Stomach (tissue), 9 donors: Measurements from ENCODE around the gene CTNND2. TPM values are rescaled to one million over a fixed set of nuclear protein-coding genes. Genes with fewer than 3 reads are reported as not detected.

Source experiments
- DNase-seq, 2 donors: peaks; one replicate each; pipeline versions ENCODE4 v3.0.0 to v3.0.0-alpha.2; 2013 to 2019
- H3K27ac ChIP-seq, 5 donors: fragments of 200-600 bp in 4 of 5; sonication (generic) in 4 of 5; one replicate each; pipeline ENCODE4 v1.5.1; 2013 to 2019; ENCODE audit warnings: mild to moderate bottlenecking in 1 of 5, moderate library complexity in 1 of 5
- H3K27me3 ChIP-seq, 3 donors: fragments of 200-600 bp; sonication (generic); one replicate each; pipeline ENCODE4 v1.5.1; 2017 to 2019; ENCODE audit warnings: mixed run types in 1 of 3
- H3K36me3 ChIP-seq, 4 donors: fragments of 200-600 bp; sonication (generic); 1 replicate in 3 of 4; 2 replicates in 1 of 4; pipeline ENCODE4 v1.5.1; 2016 to 2019
- H3K4me1 ChIP-seq, 4 donors: fragments of 200-600 bp; sonication (generic); one replicate each; pipeline ENCODE4 v1.5.1; 2016 to 2019
- H3K4me3 ChIP-seq, 4 donors: fragments of 200-600 bp; sonication (generic) in 3 of 4; one replicate each; pipeline ENCODE4 v1.5.1; 2016 to 2019; ENCODE audit warnings: mild to moderate bottlenecking in 1 of 4
- H3K9me3 ChIP-seq, 4 donors: fragments of 200-600 bp; sonication (generic); one replicate each; pipeline ENCODE4 v1.5.1; 2016 to 2019
- EP300 ChIP-seq: sonication (generic); formaldehyde crosslinking; IDR thresholded peaks from one replicate; pipeline ENCODE4 v1.6.1; 2017; ENCODE audit warnings: antibody characterized with exemption
- POLR2A ChIP-seq, 4 donors: fragments of 450-650 bp; IDR thresholded peaks; one replicate each; pipeline ENCODE4 v1.6.1; 2016; ENCODE audit warnings: antibody characterized with exemption in 4 of 4, control low read depth in 2 of 4, mild to moderate bottlenecking in 1 of 4, moderate library complexity in 1 of 4
- POLR2AphosphoS5 ChIP-seq, 3 donors: sonication (generic); formaldehyde crosslinking; IDR thresholded peaks; one replicate each; pipeline ENCODE4 v1.6.1; 2016; ENCODE audit warnings: antibody characterized with exemption in 3 of 3
- WGBS, 5 donors: extraction: QIAGEN DNeasy Blood & Tissue Kit in 3 of 5; methylation state at CpG; one replicate each; pipeline versions ENCODE4 v1.1.5 to v1.1.7; 2013 to 2018; 5-methylcytosine and 5-hydroxymethylcytosine counted together
- intact Hi-C: fragments of 100-400 bp; cut with DNase I; formaldehyde crosslinking; loops from one replicate; pipeline ENCODE4 v1.15.1; 2023; ENCODE audit warnings: low total_unique reads
- polyA plus RNA-seq, 3 donors: library from polyadenylated mRNA; stranded (reverse); fragments of 200-250 nt; gene quantifications; one replicate each; pipeline ENCODE4 v1.2.3, GENCODE V29; 2013
- total RNA-seq, 5 donors: library from RNA; depleted of rRNA; stranded (reverse); fragments of >200 nt; gene quantifications; one replicate each; pipeline versions ENCODE4 v1.1.0 to v1.2.3, GENCODE V29; 2014 to 2016
- TF ChIP-seq, protein P1 (sequence below), 7 experiments: fragments of 450-650 bp in 4 of 7; fragments of 200-600 bp in 3 of 7; sonication (generic) in 3 of 7; IDR thresholded peaks; one replicate each; pipeline ENCODE4 v1.5.1; 2016 to 2019; ENCODE audit warnings: antibody characterized with exemption in 7 of 7, control low read depth in 2 of 7, mild to moderate bottlenecking in 1 of 7
- donor health status: healthy with polysubstance abuse.
- donor health status: Bipolar disorder and iron deficiency.
- donor health status: healthy.

Gene CTNND2
- total and polyA plus RNA-seq, 8 donors, result 0.29 to 3.4 (median 2.0) TPM; not detected in 2

DNA sequence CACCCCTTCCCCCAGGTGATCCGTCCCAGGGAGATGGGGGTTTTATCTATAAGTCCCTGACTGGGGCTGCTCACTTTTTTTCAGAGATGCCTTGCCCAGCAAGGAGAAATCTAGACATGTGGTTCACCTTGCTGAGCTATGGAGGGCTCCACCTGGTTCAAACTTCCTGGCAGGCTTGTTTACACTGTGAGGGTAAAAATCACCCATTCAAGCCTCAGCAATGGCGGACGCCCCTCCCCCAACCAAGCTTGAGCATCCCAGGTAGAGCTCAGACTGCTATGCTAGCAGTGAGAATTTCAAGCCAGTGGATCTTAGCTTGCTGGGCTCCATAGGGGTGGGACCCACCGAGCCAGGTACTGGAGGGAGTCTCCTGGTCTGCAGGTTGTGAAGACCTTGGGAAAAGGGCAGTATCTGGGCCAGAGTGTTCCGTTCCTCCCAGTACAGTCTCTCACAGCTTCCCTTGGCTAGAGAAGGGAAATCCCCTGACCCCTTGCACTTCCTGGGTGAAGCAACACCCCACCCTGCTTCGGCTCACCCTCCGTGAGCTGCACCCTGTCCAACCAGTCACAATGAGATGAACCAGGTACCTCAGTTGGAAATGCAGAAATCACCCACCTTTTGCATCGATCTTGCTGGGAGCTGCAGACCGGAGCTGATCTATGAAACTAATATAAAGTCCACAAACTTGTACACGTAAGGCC, 231.7 kb downstream of the CTNND2 start:
- Histone ChIP-seq H3K9me3 (peaks cover 0 to 13% (median 6%) of the 10 kb centered on the region in 4 donors), H3K4me1 (no peaks in the 10 kb centered on the region), H3K27me3 (peaks cover 0 to 9% (median 0%) of the 10 kb centered on the region in 3 donors), H3K36me3 (no peaks in the 10 kb centered on the region), H3K27ac (no peak overlapping the region), H3K4me3 (no peak overlapping the region)
- DNase-seq, result no peak
- TF ChIP-seq, protein P1, sequence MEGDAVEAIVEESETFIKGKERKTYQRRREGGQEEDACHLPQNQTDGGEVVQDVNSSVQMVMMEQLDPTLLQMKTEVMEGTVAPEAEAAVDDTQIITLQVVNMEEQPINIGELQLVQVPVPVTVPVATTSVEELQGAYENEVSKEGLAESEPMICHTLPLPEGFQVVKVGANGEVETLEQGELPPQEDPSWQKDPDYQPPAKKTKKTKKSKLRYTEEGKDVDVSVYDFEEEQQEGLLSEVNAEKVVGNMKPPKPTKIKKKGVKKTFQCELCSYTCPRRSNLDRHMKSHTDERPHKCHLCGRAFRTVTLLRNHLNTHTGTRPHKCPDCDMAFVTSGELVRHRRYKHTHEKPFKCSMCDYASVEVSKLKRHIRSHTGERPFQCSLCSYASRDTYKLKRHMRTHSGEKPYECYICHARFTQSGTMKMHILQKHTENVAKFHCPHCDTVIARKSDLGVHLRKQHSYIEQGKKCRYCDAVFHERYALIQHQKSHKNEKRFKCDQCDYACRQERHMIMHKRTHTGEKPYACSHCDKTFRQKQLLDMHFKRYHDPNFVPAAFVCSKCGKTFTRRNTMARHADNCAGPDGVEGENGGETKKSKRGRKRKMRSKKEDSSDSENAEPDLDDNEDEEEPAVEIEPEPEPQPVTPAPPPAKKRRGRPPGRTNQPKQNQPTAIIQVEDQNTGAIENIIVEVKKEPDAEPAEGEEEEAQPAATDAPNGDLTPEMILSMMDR (IDR thresholded peaks at IDR 0.05), result no peak
- TF ChIP-seq EP300, result no peak
- TF ChIP-seq POLR2A (IDR thresholded peaks at IDR 0.05), result no peak
- no peak for TF ChIP-seq POLR2AphosphoS5 (IDR thresholded peaks at IDR 0.05)
- intact Hi-C loops, result no loop called here
- WGBS, 5 donors, result 66 to 77% (median 72%) methylated on average over 8 to 10 of the region's 10 CpGs

DNA sequence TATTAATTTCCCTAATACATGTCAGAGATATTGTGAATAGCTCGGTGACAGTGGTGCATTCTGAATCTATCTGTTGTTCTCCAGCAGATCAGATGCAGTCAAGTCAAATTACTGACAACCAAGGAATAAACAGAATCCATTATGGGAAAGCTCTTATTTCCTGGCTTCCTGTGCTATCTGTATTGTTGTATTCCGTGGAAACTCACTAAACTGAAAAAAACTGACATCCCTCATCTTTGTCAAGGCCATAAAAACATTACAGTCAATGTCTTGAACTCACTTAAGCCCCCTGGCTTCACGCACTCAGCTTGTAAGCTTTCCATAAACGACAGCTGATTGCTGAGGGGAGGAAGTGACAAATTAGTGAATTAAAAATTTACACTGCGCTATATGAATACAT, 245.9 kb downstream of the CTNND2 start:
- 50 to 63% (median 57%) methylated on average over 5 of the region's 5 CpGs for WGBS, 5 donors
- no peaks in the 10 kb centered on the region for H3K27me3 ChIP-seq
- intact Hi-C loops, result no loop called here
- no peak overlapping the region for H3K27ac ChIP-seq
- TF ChIP-seq POLR2AphosphoS5 (IDR thresholded peaks at IDR 0.05), result no peak
- TF ChIP-seq EP300, result no peak
- no peak for DNase-seq
- no peaks in the 10 kb centered on the region for H3K4me1 ChIP-seq
- H3K9me3 ChIP-seq, result no peaks in the 10 kb centered on the region
- H3K4me3 ChIP-seq, result no peak overlapping the region
- H3K36me3 ChIP-seq, result no peaks in the 10 kb centered on the region

DNA sequence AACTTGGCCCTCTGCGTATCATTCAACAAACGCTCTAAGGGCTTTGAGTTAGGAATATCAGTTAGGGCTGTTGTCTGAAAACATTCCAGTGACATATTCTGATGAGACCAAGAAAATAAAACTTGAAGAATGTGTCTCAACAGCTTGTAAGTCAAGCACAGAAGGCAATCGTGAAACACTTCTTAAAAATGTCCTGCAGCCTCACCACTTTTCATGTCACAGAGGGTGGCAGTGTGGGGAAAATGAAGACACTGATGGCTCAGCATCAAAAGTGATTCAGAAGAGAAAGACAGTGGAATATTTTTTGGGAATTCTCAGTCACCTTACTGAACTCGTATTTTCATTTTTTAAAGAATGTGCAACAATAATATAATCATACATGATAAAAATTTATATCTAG, 247.3 kb downstream of the CTNND2 start:
- Histone ChIP-seq H3K4me1 (no peaks in the 10 kb centered on the region), H3K4me3 (no peak overlapping the region), H3K36me3 (no peaks in the 10 kb centered on the region), H3K27ac (no peak overlapping the region), H3K9me3 (no peaks in the 10 kb centered on the region), H3K27me3 (no peaks in the 10 kb centered on the region)
- no peak for DNase-seq
- WGBS, 5 donors, result 74 to 84% (median 83%) methylated on average over 4 of the region's 4 CpGs
- intact Hi-C loops, result no loop called here
- TF ChIP-seq POLR2AphosphoS5 (IDR thresholded peaks at IDR 0.05), result no peak
- TF ChIP-seq, protein P1 (IDR thresholded peaks at IDR 0.05), result no peak
- no peak for TF ChIP-seq EP300
- TF ChIP-seq POLR2A (IDR thresholded peaks at IDR 0.05), result no peak

DNA sequence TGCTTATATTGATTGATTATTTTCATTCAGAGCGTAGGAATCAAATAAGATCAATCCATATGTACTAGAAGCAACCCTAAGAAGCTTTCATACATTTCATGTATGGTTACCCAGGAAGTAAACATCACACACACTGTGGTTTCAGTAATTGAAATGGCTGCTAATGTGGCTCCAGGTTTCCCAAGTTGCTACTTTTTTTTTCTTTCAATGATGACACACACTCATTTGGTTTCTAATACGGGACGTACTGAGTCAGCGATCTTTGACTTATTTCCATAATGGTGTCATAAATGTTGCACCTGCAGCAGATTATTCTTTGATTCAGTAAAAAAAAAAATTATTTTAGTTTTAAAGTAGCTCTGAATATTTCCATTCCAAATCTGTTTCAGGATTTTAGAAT, 248.6 kb downstream of the CTNND2 start:
- Histone ChIP-seq H3K9me3 (peaks cover 0 to 9% (median 9%) of the 10 kb centered on the region in 4 donors), H3K4me3 (no peak overlapping the region), H3K36me3 (no peaks in the 10 kb centered on the region), H3K27ac (no peak overlapping the region), H3K4me1 (no peaks in the 10 kb centered on the region), H3K27me3 (no peaks in the 10 kb centered on the region)
- TF ChIP-seq POLR2AphosphoS5 (IDR thresholded peaks at IDR 0.05) (no peak), EP300 (no peak), POLR2A (IDR thresholded peaks at IDR 0.05) (no peak)
- TF ChIP-seq, protein P1 (IDR thresholded peaks at IDR 0.05), result no peak
- intact Hi-C loops, result no loop called here
- WGBS, 5 donors, result 89 to 97% (median 92%) methylated on average over 4 of the region's 4 CpGs
- no peak for DNase-seq

DNA sequence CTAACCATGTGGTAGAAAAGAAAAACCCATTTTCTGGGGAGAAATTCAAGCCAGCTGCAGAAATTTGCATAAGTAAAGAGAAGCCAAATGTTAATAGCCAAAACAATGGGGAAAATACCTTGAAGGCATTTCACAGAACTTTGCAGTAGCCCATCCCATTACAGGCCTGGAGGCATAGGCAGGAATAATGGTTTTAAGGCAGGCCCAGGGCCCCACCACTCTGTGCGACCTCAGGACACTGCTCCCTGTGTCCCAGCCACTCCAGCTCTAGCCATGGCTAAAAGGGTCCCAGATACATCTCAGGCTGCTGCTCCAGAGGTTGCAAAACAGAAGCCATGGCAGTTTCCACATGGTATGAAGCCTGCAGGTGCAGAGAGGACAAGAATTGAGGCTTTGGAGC, 253.3 kb downstream of the CTNND2 start:
- 55 to 92% (median 84%) methylated on average over 1 of the region's 1 CpG for WGBS, 5 donors
- no peaks in the 10 kb centered on the region for H3K36me3 ChIP-seq
- H3K4me1 ChIP-seq, result no peaks in the 10 kb centered on the region
- no peaks in the 10 kb centered on the region for H3K27me3 ChIP-seq
- peaks cover 0 to 15% (median 10%) of the 10 kb centered on the region in 4 donors for H3K9me3 ChIP-seq
- H3K4me3 ChIP-seq, result no peak overlapping the region
- no peak for DNase-seq
- intact Hi-C loops, result no loop called here
- TF ChIP-seq EP300 (no peak), POLR2A (IDR thresholded peaks at IDR 0.05) (no peak), POLR2AphosphoS5 (IDR thresholded peaks at IDR 0.05) (no peak)
- TF ChIP-seq, protein P1 (IDR thresholded peaks at IDR 0.05), result no peak
- no peak overlapping the region for H3K27ac ChIP-seq
